Esophagus muscularis mucosa (tissue), 4 donors: Measurements from ENCODE around the gene ACAT2. TPM values are rescaled to one million over a fixed set of nuclear protein-coding genes. Genes with fewer than 3 reads are reported as not detected.
"Not testable (repeated sequence)": the region's sequence is repeated elsewhere in the genome, so short reads cannot be mapped to it uniquely, and the experiment has no call there.

ENCODE experiments used
- DNase-seq: peaks from one replicate; pipeline ENCODE4 v3.0.0-alpha.2; 2017; ENCODE audit errors: extremely low spot score
- H3K27ac ChIP-seq, 4 donors: fragments of 200-600 bp; sonication (generic); replicated peaks in 1 of 4; 1 replicate in 3 of 4; 2 replicates in 1 of 4; pipeline ENCODE4 v1.5.1; 2016 to 2019; ENCODE audit warnings: mild to moderate bottlenecking in 1 of 4
- H3K27me3 ChIP-seq, 4 donors: fragments of 200-600 bp; sonication (generic); one replicate each; pipeline versions ENCODE4 v1.5.1 to v1.6.0; 2016 to 2019
- H3K36me3 ChIP-seq, 4 donors: fragments of 200-600 bp; sonication (generic); one replicate each; pipeline ENCODE4 v1.5.1; 2016 to 2019
- H3K4me1 ChIP-seq, 4 donors: fragments of 200-600 bp; sonication (generic); one replicate each; pipeline ENCODE4 v1.5.1; 2016 to 2019
- H3K4me3 ChIP-seq, 4 donors: fragments of 200-600 bp; sonication (generic); 1 replicate in 2 of 4; 2 replicates in 2 of 4; pipeline ENCODE4 v1.5.1; 2016 to 2019; ENCODE audit warnings: mild to moderate bottlenecking in 4 of 4, moderate library complexity in 1 of 4
- H3K9me3 ChIP-seq, 4 donors: fragments of 200-600 bp; sonication (generic); 1 replicate in 3 of 4; 2 replicates in 1 of 4; pipeline ENCODE4 v1.5.1; 2016 to 2019
- CTCF ChIP-seq, 3 experiments: fragments of 200-600 bp in 2 of 3; fragments of 450-650 bp in 1 of 3; sonication (generic) in 2 of 3; IDR thresholded peaks; one replicate each; pipeline ENCODE4 v1.5.1; 2017 to 2019; ENCODE audit warnings: antibody characterized with exemption in 3 of 3, mild to moderate bottlenecking in 2 of 3, moderate library complexity in 1 of 3
- EP300 ChIP-seq: sonication (generic); formaldehyde crosslinking; IDR thresholded peaks from one replicate; pipeline ENCODE4 v1.6.1; 2017; ENCODE audit warnings: antibody characterized with exemption
- POLR2A ChIP-seq: fragments of 450-650 bp; IDR thresholded peaks from one replicate; pipeline ENCODE4 v1.6.1; 2017; ENCODE audit warnings: antibody characterized with exemption, moderate library complexity, mild to moderate bottlenecking, low read depth
- POLR2AphosphoS5 ChIP-seq, 2 donors: sonication (generic); formaldehyde crosslinking; IDR thresholded peaks; one replicate each; pipeline ENCODE4 v1.6.1; 2017; ENCODE audit warnings: antibody characterized with exemption in 2 of 2
- WGBS: methylation state at CpG from one replicate; pipeline ENCODE4 v1.1.5; 2018; 5-methylcytosine and 5-hydroxymethylcytosine counted together
- intact Hi-C: fragments of 100-400 bp; cut with DNase I; formaldehyde crosslinking; loops from one replicate; pipeline ENCODE4 v1.15.1; 2023
- total RNA-seq, 4 donors: library from RNA; depleted of rRNA; stranded (reverse); fragments of >200 nt; gene quantifications; one replicate each; pipeline versions ENCODE4 v1.1.0 to v1.2.1, GENCODE V29; 2016

Gene ACAT2
- total RNA-seq, 4 donors from 2014 or later: 4.7 to 9.1 (median 6.9) TPM

GRCh38 chr6:159739341-159739740 lies 22.5 kb upstream of the ACAT2 start:
- 73% methylated on average over 3 of the region's 3 CpGs for WGBS
- DNase-seq: no peak
- Histone ChIP-seq H3K4me1 (peaks cover 27 to 88% (median 71%) of the 10 kb centered on the region in 4 donors), H3K9me3 (no peaks in the 10 kb centered on the region), H3K27ac (peak overlapping the region in 2 of 4 donors; percentile 63 to 68), H3K27me3 (no peaks in the 10 kb centered on the region), H3K4me3 (no peak overlapping the region), H3K36me3 (peaks cover 26 to 75% (median 53%) of the 10 kb centered on the region in 4 donors)
- no peak for TF ChIP-seq EP300
- no peak for TF ChIP-seq POLR2AphosphoS5 (IDR thresholded peaks at IDR 0.05)
- TF ChIP-seq POLR2A: no peak
- TF ChIP-seq CTCF (IDR thresholded peaks at IDR 0.05): no peak
- intact Hi-C loops: no loop called here

GRCh38 chr6:159742165-159742564 lies 19.7 kb upstream of the ACAT2 start:
- intact Hi-C loops: no loop called here
- no peak for DNase-seq
- WGBS: 79% methylated on average over 1 of the region's 1 CpG
- Histone ChIP-seq H3K9me3 (no peaks in the 10 kb centered on the region), H3K4me3 (no peak overlapping the region), H3K27ac (peak overlapping the region in 2 of 4 donors; percentile 63 to 68), H3K4me1 (peaks cover 12 to 60% (median 45%) of the 10 kb centered on the region in 4 donors), H3K36me3 (peaks cover 44 to 99% (median 78%) of the 10 kb centered on the region in 4 donors), H3K27me3 (no peaks in the 10 kb centered on the region)
- TF ChIP-seq CTCF (IDR thresholded peaks at IDR 0.05) (no peak), POLR2A (no peak), POLR2AphosphoS5 (IDR thresholded peaks at IDR 0.05) (no peak), EP300 (no peak)

- no peak overlapping the region for H3K27ac ChIP-seq
- peaks cover 64 to 100% (median 90%) of the 10 kb centered on the region in 4 donors for H3K36me3 ChIP-seq
- H3K9me3 ChIP-seq: no peaks in the 10 kb centered on the region
- intact Hi-C loops: no loop called here
- no peak overlapping the region for H3K4me3 ChIP-seq
- H3K4me1 ChIP-seq: peaks cover 0 to 31% (median 17%) of the 10 kb centered on the region in 4 donors
- no peaks in the 10 kb centered on the region for H3K27me3 ChIP-seq
- 78% methylated on average over 7 of the region's 7 CpGs for WGBS
- TF ChIP-seq CTCF (IDR thresholded peaks at IDR 0.05): no peak
- no peak for TF ChIP-seq POLR2A
- TF ChIP-seq POLR2AphosphoS5 (IDR thresholded peaks at IDR 0.05): no peak
- TF ChIP-seq EP300: no peak
- DNase-seq: no peak
Observed at GRCh38 chr6:159745081-159745480, 16.8 kb upstream of the ACAT2 start.

- WGBS: 76% methylated on average over 1 of the region's 1 CpG
- Histone ChIP-seq H3K36me3 (peaks cover 59 to 98% (median 90%) of the 10 kb centered on the region in 4 donors), H3K4me1 (peaks cover 0 to 14% (median 2%) of the 10 kb centered on the region in 4 donors), H3K27ac (no peak overlapping the region), H3K27me3 (no peaks in the 10 kb centered on the region), H3K9me3 (no peaks in the 10 kb centered on the region), H3K4me3 (no peak overlapping the region)
- DNase-seq: no peak
- no peak for TF ChIP-seq EP300
- no peak for TF ChIP-seq CTCF (IDR thresholded peaks at IDR 0.05)
- TF ChIP-seq POLR2AphosphoS5 (IDR thresholded peaks at IDR 0.05): no peak
- TF ChIP-seq POLR2A: no peak
- intact Hi-C loops: no loop called here
Observed at GRCh38 chr6:159746759-159747158, 15.1 kb upstream of the ACAT2 start.

GRCh38 chr6:159748127-159748526 lies 13.7 kb upstream of the ACAT2 start:
- H3K27me3 ChIP-seq, H3K9me3 ChIP-seq, H3K4me3 ChIP-seq, intact Hi-C loops, H3K4me1 ChIP-seq, H3K27ac ChIP-seq, DNase-seq: not testable (repeated sequence)
- peaks cover 53 to 97% (median 83%) of the 10 kb centered on the region in 4 donors for H3K36me3 ChIP-seq
- 79% methylated on average over 7 of the region's 7 CpGs for WGBS
